GOT3 (cell line): ENCODE data around the gene GHRH.

Experiments used
- DNase-seq: peaks from one replicate; lab custom pipeline; 2025; ENCODE audit warnings: mixed read lengths; lab: John Stamatoyannopoulos, UW

The GHRH gene

DNA sequence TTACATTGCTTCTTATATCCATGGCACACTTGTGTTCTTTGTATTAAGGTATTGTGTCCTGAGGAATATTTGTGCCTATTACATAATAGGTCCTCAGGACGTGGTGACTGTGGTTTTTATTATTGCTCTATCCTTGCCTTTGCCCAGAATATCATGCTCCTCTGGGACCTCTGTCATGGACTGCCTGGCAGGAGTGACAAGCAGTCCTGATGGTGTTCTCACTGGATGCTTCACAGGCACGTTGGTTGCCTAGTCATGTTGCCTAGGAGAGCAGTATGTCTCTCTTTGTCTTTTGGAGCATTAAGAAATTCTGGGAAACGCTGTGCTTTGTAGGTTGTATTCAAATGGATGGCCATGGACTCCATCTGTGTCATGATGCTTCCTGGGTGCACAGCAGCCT lies 57.6 kb downstream of the GHRH start:
- no peak for DNase-seq

DNA sequence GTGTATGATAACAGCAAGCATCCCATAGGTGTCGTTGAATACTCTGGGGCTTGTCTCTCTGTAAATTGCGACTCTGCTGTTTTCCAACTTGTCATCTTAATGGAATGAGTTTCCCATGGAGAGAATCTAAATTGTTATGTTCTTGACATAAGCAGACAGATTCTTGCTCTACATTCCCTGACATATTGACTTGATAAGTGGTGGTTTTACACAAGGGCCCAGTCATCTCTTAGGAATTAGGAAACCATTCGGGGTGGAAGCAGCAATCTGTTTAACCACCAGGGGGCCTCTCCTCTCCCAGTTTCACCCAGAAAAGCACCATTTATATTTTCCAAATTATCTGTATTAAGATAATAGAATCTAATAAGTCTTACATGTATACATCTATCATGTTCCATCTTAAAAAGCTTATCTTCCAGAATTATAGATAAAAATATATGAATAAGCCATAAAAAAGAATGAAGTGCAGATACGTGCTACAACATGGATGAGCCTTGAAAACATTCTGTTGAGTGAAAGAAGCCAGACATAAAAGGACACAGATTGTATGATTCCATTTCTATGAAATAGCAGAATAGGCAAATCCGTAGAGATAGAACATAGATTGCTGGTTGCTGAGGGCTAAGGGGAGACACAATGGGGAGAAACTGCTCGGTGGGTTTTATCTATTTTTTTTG lies 59.2 kb downstream of the GHRH start:
- peak; percentile 31 for DNase-seq

DNA sequence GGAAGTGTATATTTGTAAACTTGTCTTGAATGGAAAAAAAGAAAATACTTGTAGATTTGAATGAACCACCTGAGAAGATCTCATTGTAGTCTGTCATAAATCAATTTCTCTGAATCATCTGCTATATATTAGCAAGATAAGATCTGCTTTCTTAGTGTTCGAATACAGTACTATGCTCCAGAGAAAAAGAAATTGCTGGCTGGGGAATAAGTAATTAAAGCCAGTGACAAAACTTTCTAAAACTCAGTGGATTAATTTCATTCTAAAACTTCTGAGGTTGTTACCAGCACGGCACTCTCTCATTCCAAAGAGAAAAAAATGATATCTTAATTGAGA lies 59.8 kb downstream of the GHRH start:
- DNase-seq: no peak
